ENCODE results near the gene KLHL42.
A peak's percentile ranks its signal among the peaks of the same experiment; 100 is the strongest.

The KLHL42 gene

DNA sequence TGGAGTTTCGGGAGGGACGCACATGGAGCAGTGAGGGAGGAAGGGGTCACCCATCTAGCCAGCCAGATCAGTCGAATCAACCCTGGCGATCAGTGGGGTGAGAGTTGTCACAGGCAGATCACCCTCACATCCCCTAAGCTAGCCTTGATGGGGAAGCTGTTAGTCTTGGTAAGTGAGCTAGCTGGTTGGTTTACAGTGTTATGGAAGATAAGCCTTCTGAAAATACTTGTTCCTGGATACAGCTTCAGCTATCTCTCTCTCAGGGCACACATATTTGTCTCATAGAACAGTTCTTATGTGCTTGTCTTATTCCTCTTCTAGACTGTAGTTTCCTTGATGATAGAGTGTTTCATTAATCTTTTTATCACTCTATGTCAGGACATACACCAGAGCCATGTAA is 26.2 kb downstream of the KLHL42 start:
- no peak for TF ChIP-seq CEBPB (IDR thresholded peaks at IDR 0.05)

DNA sequence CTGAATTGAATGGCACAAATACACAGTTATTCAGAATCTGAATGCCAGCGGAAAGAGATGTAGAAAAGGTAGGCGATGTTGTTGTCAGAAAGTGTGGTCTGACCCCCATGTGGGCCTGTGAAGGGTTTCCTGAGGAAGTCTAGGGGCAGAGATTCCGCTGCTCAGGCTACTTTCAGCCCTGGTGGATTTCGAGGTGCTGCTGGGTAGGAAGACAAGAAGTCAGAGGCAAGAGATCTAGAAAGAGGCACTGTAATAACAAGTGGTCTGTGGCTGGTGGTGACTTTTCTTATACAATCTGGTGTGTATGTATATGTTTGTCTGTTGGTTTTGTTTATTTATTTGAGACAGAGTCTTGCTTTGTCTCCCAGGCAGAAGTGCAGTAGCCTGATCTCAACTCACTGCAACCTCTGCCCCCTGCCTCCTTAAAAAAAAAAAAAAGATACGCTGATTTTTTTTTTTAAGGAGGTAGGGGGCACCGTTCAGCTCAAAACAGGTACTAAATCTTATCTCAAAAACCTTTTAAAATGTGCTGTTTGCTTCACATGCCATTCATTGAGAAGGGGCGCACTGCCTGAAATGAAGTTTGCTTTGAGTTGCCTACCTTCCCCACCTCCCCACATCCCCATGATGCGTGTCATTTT is 27.1 kb downstream of the KLHL42 start:
- TF ChIP-seq EP300 (IDR thresholded peaks at IDR 0.05; ENCODE audit: borderline replicate concordance) (no peak), YY1 (IDR thresholded peaks at IDR 0.05; ENCODE audit: low read depth) (no peak), ZBTB7A (IDR thresholded peaks at IDR 0.05; ENCODE audit: low read depth) (no peak), CEBPB (IDR thresholded peaks at IDR 0.05) (no peak)

DNA sequence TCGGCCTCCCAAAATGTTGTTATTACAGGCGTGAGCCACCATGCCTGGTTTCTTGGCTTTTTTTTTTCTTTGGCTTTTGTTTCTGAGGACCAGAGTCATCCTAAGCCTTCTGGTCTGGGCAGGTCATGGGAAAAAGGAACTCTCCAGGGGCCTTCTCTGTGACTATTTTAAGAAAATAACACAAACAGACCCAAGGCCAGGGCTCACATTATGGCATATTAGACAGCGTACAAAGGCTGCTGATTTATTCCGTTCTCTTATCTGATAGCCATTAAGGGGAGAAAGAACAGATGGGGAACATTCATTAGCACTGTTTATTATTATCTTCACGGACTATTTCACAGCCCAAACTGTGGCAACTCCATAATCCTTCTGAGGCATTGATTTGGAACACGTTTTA is 28.8 kb downstream of the KLHL42 start:
- TF ChIP-seq NFIC (IDR thresholded peaks at IDR 0.05) (no peak), TEAD4 (IDR thresholded peaks at IDR 0.05) (no peak)

DNA sequence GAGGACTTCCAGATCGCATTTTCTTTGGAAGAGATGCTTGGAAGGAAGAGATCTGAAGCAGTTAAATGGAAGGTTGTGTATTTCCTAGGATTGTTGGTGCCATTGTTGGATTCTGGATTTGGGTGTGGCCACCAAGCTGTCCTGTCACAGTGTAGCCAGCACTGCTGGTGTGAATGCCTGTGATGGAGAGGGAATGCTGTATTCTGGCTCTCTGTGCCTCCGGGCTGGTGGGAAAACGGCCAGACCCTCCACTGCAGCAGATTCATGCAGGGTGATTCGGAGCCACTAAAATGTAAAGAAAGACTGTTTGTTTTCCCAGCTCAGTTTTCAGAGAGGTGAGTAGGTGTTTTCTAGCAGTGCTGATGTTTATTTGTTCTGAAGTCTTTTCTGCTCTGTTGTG is 30.7 kb downstream of the KLHL42 start:
- TF ChIP-seq TAF1 (IDR thresholded peaks at IDR 0.05; ENCODE audit: low read depth) (no peak), RAD21 (IDR thresholded peaks at IDR 0.05; ENCODE audit: low read depth) (no peak), CREB1 (IDR thresholded peaks at IDR 0.05; ENCODE audit: low read depth) (no peak), CEBPB (IDR thresholded peaks at IDR 0.05) (no peak), TEAD4 (IDR thresholded peaks at IDR 0.05) (no peak), EP300 (IDR thresholded peaks at IDR 0.05; ENCODE audit: borderline replicate concordance) (no peak), TCF12 (IDR thresholded peaks at IDR 0.05; ENCODE audit: low read depth) (no peak), ZBTB7A (IDR thresholded peaks at IDR 0.05; ENCODE audit: low read depth) (no peak), YY1 (IDR thresholded peaks at IDR 0.05; ENCODE audit: low read depth) (no peak), NFIC (IDR thresholded peaks at IDR 0.05) (no peak), FOXM1 (IDR thresholded peaks at IDR 0.05; ENCODE audit: borderline replicate concordance, low read depth) (no peak), EGR1 (IDR thresholded peaks at IDR 0.05) (no peak)
- TF ChIP-seq, protein P1, sequence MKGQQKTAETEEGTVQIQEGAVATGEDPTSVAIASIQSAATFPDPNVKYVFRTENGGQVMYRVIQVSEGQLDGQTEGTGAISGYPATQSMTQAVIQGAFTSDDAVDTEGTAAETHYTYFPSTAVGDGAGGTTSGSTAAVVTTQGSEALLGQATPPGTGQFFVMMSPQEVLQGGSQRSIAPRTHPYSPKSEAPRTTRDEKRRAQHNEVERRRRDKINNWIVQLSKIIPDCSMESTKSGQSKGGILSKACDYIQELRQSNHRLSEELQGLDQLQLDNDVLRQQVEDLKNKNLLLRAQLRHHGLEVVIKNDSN (IDR thresholded peaks at IDR 0.05) = no peak
- TF ChIP-seq, protein P2, sequence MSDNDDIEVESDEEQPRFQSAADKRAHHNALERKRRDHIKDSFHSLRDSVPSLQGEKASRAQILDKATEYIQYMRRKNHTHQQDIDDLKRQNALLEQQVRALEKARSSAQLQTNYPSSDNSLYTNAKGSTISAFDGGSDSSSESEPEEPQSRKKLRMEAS (IDR thresholded peaks at IDR 0.05) = no peak
- TF ChIP-seq, protein P3, sequence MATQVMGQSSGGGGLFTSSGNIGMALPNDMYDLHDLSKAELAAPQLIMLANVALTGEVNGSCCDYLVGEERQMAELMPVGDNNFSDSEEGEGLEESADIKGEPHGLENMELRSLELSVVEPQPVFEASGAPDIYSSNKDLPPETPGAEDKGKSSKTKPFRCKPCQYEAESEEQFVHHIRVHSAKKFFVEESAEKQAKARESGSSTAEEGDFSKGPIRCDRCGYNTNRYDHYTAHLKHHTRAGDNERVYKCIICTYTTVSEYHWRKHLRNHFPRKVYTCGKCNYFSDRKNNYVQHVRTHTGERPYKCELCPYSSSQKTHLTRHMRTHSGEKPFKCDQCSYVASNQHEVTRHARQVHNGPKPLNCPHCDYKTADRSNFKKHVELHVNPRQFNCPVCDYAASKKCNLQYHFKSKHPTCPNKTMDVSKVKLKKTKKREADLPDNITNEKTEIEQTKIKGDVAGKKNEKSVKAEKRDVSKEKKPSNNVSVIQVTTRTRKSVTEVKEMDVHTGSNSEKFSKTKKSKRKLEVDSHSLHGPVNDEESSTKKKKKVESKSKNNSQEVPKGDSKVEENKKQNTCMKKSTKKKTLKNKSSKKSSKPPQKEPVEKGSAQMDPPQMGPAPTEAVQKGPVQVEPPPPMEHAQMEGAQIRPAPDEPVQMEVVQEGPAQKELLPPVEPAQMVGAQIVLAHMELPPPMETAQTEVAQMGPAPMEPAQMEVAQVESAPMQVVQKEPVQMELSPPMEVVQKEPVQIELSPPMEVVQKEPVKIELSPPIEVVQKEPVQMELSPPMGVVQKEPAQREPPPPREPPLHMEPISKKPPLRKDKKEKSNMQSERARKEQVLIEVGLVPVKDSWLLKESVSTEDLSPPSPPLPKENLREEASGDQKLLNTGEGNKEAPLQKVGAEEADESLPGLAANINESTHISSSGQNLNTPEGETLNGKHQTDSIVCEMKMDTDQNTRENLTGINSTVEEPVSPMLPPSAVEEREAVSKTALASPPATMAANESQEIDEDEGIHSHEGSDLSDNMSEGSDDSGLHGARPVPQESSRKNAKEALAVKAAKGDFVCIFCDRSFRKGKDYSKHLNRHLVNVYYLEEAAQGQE (IDR thresholded peaks at IDR 0.05; ENCODE audit: low read depth) = no peak

DNA sequence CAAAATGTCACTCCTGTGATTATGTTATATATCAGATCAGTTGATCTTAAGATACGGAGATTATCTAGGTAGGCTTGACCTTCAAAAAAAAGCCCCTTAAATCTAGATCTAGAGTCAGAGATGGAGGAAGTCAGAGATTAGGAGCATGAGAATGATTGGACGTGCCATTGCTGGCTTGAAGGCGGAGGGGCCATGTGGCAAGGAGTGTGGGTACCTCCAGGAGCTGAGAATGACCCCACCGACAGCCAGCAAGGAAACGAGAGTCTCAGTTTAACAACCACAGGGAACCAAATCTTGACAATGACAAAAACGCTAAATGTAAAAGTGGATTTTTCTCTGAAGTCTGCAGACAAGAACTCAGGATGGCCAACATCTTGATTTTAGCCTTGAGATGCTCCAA is 32.5 kb downstream of the KLHL42 start:
- TF ChIP-seq, protein P1 (IDR thresholded peaks at IDR 0.05) = no peak
- no peak for TF ChIP-seq CEBPB (IDR thresholded peaks at IDR 0.05)
- TF ChIP-seq TCF12 (IDR thresholded peaks at IDR 0.05; ENCODE audit: low read depth) = no peak
- TF ChIP-seq, protein P3 (IDR thresholded peaks at IDR 0.05; ENCODE audit: low read depth) = no peak

DNA sequence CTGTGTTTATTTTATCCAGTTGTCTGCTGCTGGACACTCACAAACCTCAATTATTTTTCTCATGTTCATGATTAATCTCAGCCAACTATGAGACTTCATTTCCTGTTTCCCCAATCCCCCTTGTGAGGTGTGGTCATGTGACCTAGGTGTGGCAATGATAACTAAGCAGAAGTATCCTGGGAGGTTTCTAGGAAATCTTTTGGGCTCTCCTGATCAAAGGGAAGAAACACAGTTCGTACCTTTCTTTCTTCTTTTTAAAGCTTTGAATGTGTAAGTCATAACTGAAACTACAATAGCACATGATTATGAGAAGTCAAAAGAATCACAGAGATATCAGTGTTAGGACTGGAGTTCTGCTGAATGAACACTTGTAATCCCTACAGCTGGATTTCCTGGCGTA is 34.4 kb downstream of the KLHL42 start:
- TF ChIP-seq, protein P1 (IDR thresholded peaks at IDR 0.05) = peak; percentile 54; the same call in 1 of the 2 replicates
- no peak for TF ChIP-seq FOXM1 (IDR thresholded peaks at IDR 0.05; ENCODE audit: borderline replicate concordance, low read depth)

DNA sequence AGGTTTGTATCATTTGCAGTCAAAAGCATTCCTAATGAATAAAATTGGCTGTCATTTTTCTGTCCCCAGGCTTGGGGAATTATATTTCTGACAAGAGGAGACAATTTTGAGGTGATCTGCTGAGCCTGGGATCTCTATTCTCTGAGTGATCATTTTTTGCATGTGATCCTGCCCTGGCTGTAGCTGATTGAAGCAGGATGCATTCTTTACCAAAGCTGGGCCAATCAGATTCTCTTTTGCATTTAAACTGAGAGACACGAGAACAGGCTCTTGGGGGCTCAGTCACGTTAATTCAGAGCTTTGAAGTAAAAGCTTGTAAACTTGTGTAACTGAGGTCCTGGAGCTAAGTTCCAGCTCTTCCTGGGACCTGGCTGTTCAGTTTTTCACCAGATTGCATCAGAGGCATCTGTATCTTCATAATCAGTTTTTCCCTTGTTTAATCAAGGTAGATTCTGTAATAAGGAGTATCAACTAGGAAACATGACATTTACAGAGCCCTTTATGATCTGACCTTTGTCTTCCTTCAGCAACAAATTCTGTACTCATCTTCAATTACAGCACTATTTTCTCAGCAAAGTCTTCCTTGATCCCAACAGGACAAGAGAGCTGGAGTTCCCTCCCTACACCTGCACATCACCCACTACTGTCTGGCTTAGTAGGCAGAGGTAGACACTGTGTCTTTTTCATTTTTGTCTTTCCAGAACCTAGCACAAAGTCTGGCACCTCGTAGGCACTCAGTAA is 35.0 kb downstream of the KLHL42 start:
- no peak for TF ChIP-seq EGR1 (IDR thresholded peaks at IDR 0.05)
- TF ChIP-seq CREB1 (IDR thresholded peaks at IDR 0.05; ENCODE audit: low read depth) = no peak
- TF ChIP-seq, protein P2 (IDR thresholded peaks at IDR 0.05) = no peak
- TF ChIP-seq TEAD4 (IDR thresholded peaks at IDR 0.05) = no peak
- no peak for TF ChIP-seq CEBPB (IDR thresholded peaks at IDR 0.05)
- TF ChIP-seq, protein P1 (IDR thresholded peaks at IDR 0.05) = no peak
- TF ChIP-seq EP300 (IDR thresholded peaks at IDR 0.05; ENCODE audit: borderline replicate concordance) = no peak
- no peak for TF ChIP-seq FOXM1 (IDR thresholded peaks at IDR 0.05; ENCODE audit: borderline replicate concordance, low read depth)
- no peak for TF ChIP-seq NFIC (IDR thresholded peaks at IDR 0.05)
- no peak for TF ChIP-seq TAF1 (IDR thresholded peaks at IDR 0.05; ENCODE audit: low read depth)
- TF ChIP-seq TCF12 (IDR thresholded peaks at IDR 0.05; ENCODE audit: low read depth) = no peak

All from Ishikawa (cell line).